ENCODE results near the gene SNX5.

SNX5 gene

DNA sequence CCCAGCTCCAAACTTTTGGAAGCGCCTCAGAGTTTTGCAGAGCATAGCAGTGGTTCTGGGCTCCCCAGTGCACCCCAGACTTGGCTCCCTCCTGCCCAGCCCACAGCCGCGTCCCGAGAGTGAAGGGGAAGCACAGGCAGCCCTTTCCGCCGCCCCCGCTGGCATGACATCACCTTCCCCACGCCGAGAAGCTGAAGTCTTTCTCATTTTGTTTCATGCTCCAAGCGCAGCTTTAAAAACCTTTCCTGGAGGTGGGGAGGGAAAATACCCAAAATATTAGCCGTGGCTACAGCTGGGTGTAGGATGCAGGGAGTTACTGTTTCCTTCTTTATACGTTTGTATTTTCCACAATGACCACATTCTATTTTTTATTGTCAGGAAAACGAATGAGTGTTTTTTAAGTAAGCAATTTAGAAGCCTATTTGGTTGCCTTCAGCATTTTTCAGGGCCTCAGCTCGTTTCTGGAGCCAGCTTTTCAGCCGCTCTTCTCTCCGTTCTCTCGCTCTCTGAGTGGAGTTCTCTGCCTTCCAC lies 72.9 kb downstream of the SNX5 start:
- H3F3A ChIP-seq (ENCODE audit: insufficient read depth): no peaks in the 10 kb centered on the region
- no peaks in the 10 kb centered on the region for H3K27me3 ChIP-seq (ENCODE audit: low read length)
- H3K9me2 ChIP-seq (replicated peaks; ENCODE audit: insufficient read depth, low read length): no peaks in the 10 kb centered on the region
- TF ChIP-seq, protein P1, sequence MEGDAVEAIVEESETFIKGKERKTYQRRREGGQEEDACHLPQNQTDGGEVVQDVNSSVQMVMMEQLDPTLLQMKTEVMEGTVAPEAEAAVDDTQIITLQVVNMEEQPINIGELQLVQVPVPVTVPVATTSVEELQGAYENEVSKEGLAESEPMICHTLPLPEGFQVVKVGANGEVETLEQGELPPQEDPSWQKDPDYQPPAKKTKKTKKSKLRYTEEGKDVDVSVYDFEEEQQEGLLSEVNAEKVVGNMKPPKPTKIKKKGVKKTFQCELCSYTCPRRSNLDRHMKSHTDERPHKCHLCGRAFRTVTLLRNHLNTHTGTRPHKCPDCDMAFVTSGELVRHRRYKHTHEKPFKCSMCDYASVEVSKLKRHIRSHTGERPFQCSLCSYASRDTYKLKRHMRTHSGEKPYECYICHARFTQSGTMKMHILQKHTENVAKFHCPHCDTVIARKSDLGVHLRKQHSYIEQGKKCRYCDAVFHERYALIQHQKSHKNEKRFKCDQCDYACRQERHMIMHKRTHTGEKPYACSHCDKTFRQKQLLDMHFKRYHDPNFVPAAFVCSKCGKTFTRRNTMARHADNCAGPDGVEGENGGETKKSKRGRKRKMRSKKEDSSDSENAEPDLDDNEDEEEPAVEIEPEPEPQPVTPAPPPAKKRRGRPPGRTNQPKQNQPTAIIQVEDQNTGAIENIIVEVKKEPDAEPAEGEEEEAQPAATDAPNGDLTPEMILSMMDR (IDR thresholded peaks at IDR 0.05; ENCODE audit: insufficient read depth, low read length, poor library complexity, severe bottlenecking): no peak
- TF ChIP-seq EZH2phosphoT487 (conservative IDR thresholded peaks at IDR 0.05; ENCODE audit: low read length): no peak
- no peaks in the 10 kb centered on the region for H3K9me3 ChIP-seq (ENCODE audit: insufficient read depth, low read length)
- H3K79me2 ChIP-seq (ENCODE audit: insufficient read depth, low read length): no peaks in the 10 kb centered on the region
- H3K9ac ChIP-seq (ENCODE audit: low read length): no peak overlapping the region
- no peak overlapping the region for H3K27ac ChIP-seq (ENCODE audit: low read depth, low read length)
- H3K4me3 ChIP-seq (ENCODE audit: insufficient read depth, low read length, poor library complexity, severe bottlenecking): no peak overlapping the region
- no peak overlapping the region for H3K4me2 ChIP-seq (ENCODE audit: low read depth, low read length, poor library complexity, severe bottlenecking)
- no peaks in the 10 kb centered on the region for H3K36me3 ChIP-seq (ENCODE audit: low read length)
- H2AFZ ChIP-seq (ENCODE audit: low read depth, low read length, severe bottlenecking): no peak overlapping the region
- no peaks in the 10 kb centered on the region for H4K20me1 ChIP-seq (ENCODE audit: low read depth, low read length)

DNA sequence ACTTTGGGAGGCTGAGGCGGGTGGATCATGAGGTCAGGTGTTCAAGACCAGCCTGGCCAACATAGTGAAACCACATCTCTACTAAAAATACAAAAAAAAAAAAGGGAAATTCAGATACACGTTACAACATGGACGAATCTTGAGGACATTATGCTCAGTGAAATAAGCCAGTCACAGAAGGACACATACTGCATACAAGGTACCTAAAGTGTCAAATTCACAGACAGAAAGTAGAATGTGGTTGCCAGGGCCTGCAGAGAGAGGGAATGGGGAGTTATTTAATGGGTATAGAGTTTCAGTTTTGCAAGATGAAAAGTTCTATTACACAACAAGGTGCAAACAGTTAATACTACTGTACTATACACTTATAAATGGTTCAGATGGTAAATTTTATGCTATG lies 75.1 kb downstream of the SNX5 start:
- Histone ChIP-seq H3K4me2 (ENCODE audit: low read depth, low read length, poor library complexity, severe bottlenecking) (no peak overlapping the region), H4K20me1 (ENCODE audit: low read depth, low read length) (no peaks in the 10 kb centered on the region), H3K9me2 (replicated peaks; ENCODE audit: insufficient read depth, low read length) (no peaks in the 10 kb centered on the region), H3K27ac (ENCODE audit: low read depth, low read length) (no peak overlapping the region), H3K9ac (ENCODE audit: low read length) (no peak overlapping the region), H3K27me3 (ENCODE audit: low read length) (no peaks in the 10 kb centered on the region), H3F3A (ENCODE audit: insufficient read depth) (no peaks in the 10 kb centered on the region), H3K36me3 (ENCODE audit: low read length) (no peaks in the 10 kb centered on the region), H3K4me3 (ENCODE audit: insufficient read depth, low read length, poor library complexity, severe bottlenecking) (no peak overlapping the region), H2AFZ (ENCODE audit: low read depth, low read length, severe bottlenecking) (no peak overlapping the region), H3K79me2 (ENCODE audit: insufficient read depth, low read length) (no peaks in the 10 kb centered on the region), H3K9me3 (ENCODE audit: insufficient read depth, low read length) (no peaks in the 10 kb centered on the region)
- TF ChIP-seq, protein P1 (IDR thresholded peaks at IDR 0.05; ENCODE audit: insufficient read depth, low read length, poor library complexity, severe bottlenecking): no peak
- no peak for TF ChIP-seq EZH2phosphoT487 (conservative IDR thresholded peaks at IDR 0.05; ENCODE audit: low read length)

DNA sequence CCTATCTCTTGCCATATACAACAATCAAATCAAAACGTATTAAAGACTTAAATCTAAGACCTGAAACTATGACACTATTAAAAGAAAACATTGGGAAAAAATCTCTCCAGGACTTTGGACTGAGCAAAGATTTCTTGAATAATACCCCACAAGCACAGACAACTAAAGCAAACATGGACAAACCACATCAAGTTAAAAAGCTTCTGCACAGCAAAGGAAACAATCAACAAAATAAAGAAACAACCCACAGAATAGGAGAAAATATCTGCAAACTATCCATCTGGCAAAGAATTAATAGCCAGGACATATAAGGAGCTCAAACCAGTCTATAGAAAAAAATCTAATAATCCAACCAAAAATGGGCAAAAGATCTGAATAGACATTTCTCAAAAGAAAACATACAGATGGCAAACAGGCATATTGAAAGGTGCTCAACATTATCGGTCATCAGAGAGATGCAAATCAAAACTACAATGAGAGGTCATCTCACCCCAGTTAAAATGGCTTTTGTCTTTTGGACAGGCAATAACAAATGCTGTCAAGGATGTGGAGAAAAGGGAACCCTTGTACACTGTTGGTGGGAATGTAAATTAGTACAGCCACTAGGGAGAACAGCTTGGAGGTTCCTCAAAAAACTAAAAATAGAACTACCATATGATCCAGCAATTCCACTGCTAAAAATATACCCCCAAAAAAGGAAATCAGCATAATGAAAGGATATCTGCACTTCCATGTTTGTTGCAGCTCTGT lies 76.2 kb downstream of the SNX5 start:
- TF ChIP-seq, protein P1 (IDR thresholded peaks at IDR 0.05; ENCODE audit: insufficient read depth, low read length, poor library complexity, severe bottlenecking): no peak
- TF ChIP-seq EZH2phosphoT487 (conservative IDR thresholded peaks at IDR 0.05; ENCODE audit: low read length): no peak
- Histone ChIP-seq H3K36me3 (ENCODE audit: low read length) (no peaks in the 10 kb centered on the region), H4K20me1 (ENCODE audit: low read depth, low read length) (no peaks in the 10 kb centered on the region), H3K9me3 (ENCODE audit: insufficient read depth, low read length) (no peaks in the 10 kb centered on the region), H3K79me2 (ENCODE audit: insufficient read depth, low read length) (no peaks in the 10 kb centered on the region), H3K4me2 (ENCODE audit: low read depth, low read length, poor library complexity, severe bottlenecking) (no peak overlapping the region), H3K9ac (ENCODE audit: low read length) (no peak overlapping the region), H3K27me3 (ENCODE audit: low read length) (no peaks in the 10 kb centered on the region), H3K27ac (ENCODE audit: low read depth, low read length) (no peak overlapping the region), H3K9me2 (replicated peaks; ENCODE audit: insufficient read depth, low read length) (no peaks in the 10 kb centered on the region), H3F3A (ENCODE audit: insufficient read depth) (no peaks in the 10 kb centered on the region), H2AFZ (ENCODE audit: low read depth, low read length, severe bottlenecking) (no peak overlapping the region), H3K4me3 (ENCODE audit: insufficient read depth, low read length, poor library complexity, severe bottlenecking) (no peak overlapping the region)

Data from SU-DHL-6 (cell line).